Pulmonary artery endothelial cell (primary cell): Measurements from ENCODE around the gene NHSL2. TPM values are rescaled to one million over a fixed set of nuclear protein-coding genes. Genes with fewer than 3 reads are reported as not detected.

ENCODE experiments used
- DNase-seq: peaks from one replicate; pipeline ENCODE4 v3.0.0-alpha.2; 2011; ENCODE audit warnings: low read depth, low spot score
- total RNA-seq: library from RNA; depleted of rRNA; stranded (reverse); fragments of >200 nt; gene quantifications from 2 replicates; pipeline ENCODE4 v1.2.3, GENCODE V29; 2014

Gene NHSL2
- total RNA-seq, 1 donor from 2014 or later, result 21.2 TPM

DNA sequence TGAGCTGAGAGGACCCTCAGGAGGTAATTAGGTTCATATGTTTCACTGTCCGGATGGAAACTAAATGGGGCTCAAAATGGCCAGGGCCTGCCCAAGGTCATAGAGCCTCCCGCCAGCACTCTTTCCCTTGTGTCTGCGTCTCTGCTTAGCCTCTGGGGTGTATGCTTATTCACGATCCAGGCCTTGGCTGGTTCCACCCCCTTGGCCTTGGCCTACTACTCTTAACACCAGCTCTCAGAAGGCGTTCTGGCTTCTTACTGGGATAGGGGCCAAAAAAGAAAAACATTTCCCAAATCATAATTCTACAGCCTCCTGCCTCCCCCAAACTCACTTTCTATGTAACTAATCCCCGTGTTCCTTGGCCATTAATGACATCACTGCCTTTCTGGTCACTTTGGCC, 152.3 kb downstream of the NHSL2 start:
- no peak for DNase-seq

DNA sequence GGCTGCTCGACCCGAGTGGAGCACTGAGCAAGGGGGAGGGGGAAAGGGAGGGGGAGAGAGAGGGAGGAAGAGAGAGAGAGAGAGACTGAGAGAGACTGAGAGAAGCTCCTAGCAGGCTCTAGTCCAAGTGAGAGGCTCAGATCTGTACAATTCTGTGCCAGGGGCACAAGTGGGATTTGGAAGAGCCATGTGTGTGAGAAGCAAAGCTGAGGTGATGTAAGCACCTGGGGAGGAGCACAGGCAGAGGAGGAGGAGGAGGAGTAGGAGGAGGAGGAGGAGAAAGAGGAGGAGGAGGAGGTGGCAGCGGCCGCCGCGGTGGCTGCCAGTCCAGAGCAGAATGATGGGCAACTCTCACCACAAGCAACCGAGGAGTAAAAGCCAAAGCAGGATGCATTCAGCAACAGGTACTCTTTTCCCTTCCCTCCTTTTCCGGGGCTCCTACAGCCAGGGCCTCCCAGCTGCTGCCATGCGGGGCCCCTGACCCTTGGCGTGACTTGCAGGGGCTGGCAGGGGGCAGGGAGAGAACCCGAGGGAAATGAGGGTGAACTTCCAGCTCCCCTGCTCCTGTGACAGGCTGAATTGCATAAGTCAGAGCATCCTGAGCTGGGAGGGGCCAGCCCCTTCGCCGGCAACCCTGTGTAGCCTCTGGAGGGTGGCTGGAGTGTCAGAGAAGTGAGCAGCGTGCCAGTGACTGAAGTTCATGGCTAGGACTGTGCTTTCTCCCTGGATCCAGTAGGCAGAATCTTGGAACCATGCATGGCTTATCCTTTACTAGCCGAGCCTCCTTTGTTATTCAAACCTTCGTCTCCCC, 158.9 kb downstream of the NHSL2 start:
- DNase-seq, result no peak

DNA sequence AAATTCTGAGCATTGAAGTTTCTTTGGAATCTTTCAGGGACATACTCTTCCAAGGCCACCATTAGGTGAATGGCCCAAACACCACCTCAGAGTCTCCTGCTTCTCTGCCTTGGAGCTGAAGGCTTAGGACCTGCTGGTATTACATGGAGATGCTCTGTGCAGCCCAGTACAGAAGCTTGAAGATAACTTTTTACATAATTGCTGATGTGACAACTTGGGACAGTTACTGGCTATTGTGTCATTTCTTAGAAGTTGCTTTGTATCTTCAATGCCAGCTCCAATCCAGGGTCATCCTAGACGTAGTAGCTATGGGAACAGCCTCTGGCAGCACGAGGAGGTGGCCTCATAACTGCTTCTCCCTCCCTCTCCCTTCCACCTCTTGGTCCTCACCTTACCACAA, 160.6 kb downstream of the NHSL2 start:
- no peak for DNase-seq

GRCh38 chrX:72073633-72074032, 163.0 kb downstream of the NHSL2 start:
- no peak for DNase-seq

GRCh38 chrX:72078411-72078810, 167.8 kb downstream of the NHSL2 start:
- DNase-seq, result peak; percentile 52

DNA sequence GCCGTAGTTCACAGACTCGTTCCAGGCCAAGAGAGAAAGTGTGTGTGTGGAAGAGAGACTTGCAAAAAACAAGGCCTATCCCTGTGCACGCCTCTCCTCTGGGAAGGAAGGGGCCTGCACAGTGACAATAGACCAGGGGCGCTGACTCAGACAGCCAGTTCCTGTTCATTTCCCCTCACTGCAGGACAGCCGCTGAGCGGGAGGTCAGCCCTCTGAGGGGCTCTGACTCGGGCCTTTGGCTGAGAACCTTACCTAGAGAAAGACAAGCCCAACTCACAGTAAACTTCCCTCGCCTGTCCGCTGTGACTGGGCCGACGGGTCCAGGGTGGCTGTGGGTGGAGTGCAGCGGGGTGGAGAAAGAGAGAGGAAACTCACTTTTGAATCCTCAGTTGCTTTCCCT, 169.0 kb downstream of the NHSL2 start:
- peak; percentile 73 for DNase-seq

DNA sequence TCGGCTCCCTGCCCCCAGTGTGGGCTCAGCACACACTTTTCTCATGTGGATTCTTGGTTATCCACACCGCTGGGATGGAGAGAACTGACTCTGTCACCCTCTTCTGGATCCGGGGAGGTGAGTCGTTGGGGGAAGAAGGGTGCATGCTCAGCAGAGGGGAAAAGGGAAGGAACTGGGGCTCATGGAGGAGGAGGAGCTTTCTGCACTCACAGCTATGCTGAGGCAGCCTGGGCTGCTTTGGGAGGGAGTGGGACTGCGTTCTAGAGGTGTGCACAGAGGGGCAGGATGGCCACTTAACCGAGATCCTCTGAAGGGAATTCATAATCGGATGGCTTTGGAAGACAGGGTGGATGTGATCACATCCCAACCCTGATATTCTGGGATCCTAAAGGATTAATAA, 169.5 kb downstream of the NHSL2 start:
- DNase-seq, result no peak

DNA sequence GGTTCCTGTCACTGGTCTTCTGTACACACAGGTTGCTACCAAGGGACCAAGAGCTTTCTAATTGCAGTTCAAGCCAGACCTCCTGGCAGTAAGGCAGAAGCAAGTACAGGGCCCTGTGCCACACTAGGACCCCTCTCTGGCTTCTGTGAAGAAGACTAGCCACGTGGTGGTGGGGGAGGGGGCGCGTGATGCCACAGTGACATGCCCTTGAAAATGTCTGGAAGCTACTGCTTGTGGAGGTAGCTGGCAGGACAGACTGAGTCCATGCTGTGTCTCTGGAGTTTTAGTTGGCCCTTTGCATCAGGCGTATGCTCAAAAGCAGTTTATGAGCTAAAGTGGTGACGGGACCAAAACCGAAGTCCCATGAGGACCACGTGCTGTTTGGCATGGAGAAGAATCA, 170.2 kb downstream of the NHSL2 start:
- DNase-seq, result no peak

GRCh38 chrX:72081605-72082320, 171.1 kb downstream of the NHSL2 start:
- no peak for DNase-seq

- DNase-seq, result no peak
These were observed 172.6 kb downstream of the NHSL2 start for GRCh38 chrX:72083291-72083690.

DNA sequence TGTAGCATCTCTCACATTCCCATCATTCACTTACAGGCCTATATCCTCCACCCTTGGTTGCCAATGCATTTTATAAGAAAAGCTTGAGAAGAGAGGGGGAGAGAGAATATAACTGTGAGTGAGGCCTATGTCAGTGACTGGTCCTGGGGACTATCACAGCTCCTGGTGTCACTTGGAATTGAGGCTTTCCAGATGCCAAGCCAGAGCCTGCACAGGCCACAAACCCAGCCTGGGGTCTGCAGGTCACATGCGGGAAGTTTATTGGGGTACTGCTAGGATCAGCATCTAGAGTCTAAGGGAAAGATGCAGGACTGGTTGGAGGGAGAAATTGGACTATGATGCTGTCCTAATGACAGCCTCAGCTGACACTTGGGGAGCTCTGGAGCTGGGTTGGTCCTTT, 173.5 kb downstream of the NHSL2 start:
- DNase-seq, result no peak

DNA sequence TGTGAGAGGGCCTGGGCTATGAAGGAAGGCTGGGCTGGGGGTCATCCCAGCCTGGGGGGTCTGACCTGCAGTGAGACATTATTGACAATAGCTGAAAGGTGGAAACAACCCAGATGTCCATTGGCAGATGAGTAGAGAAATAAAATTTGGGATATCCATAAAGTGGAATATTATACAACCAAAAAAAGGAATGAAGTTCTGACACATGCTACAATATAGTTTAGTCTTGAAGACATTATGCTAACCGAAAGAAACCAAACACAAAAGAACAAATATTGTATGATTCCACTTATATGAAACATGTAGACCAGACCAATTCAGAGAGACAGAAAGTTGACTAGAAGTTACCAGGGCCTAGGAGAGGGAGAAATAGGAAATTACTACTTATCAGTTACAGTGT, 176.3 kb downstream of the NHSL2 start:
- no peak for DNase-seq

GRCh38 chrX:72088761-72089160, 178.1 kb downstream of the NHSL2 start:
- DNase-seq, result no peak

GRCh38 chrX:72089254-72089653, 178.6 kb downstream of the NHSL2 start:
- no peak for DNase-seq

GRCh38 chrX:72094894-72095293, 184.2 kb downstream of the NHSL2 start:
- peak; percentile 75 for DNase-seq

DNA sequence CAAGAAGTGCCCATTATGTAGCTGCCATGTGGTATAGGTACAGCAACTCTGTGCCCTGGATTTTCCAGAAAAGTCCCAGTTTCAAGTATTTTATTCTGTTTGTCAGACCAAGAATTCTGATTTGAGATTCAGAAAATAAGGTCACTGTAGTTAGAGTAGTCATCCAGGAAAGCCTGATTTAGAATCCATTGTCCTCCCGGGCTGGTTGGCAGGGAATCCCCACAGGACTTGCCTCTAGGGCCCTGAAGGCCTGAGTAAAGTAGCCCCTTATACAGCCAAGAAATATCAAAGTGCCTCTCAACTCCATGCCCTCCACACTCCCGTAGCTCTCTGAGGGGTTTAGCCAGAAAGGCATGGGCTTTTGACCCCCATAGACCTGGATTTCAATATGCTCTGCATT, 184.7 kb downstream of the NHSL2 start:
- no peak for DNase-seq

- no peak for DNase-seq
These were observed 186.5 kb downstream of the NHSL2 start for GRCh38 chrX:72097098-72097497.

GRCh38 chrX:72100051-72100755, 189.6 kb downstream of the NHSL2 start:
- no peak for DNase-seq

- DNase-seq, result no peak
These were observed 190.2 kb downstream of the NHSL2 start for GRCh38 chrX:72100824-72101351.

DNA sequence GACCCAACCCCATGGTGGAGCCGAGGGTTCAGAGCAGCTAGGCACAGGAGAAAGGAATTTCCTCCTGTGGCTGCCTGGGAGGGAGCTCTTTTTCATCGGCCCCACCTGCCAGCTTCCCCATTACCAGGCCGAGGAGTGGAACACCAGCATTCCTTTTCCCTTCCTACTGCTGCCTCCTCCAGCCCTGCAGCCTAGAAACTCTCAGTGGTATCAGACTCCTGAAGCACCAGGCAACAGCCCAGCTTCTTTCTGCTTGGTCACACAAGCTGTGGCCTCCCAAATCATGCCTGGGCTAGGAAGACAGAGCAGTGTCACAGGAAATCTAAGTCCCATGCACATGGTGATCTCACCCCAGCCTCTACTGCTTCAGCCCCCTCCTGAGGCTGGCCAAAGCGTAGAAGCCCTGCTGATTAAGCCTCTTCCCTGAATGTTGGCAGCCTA, 191.0 kb downstream of the NHSL2 start:
- DNase-seq, result no peak

GRCh38 chrX:72102126-72102525, 191.5 kb downstream of the NHSL2 start:
- DNase-seq, result no peak

DNA sequence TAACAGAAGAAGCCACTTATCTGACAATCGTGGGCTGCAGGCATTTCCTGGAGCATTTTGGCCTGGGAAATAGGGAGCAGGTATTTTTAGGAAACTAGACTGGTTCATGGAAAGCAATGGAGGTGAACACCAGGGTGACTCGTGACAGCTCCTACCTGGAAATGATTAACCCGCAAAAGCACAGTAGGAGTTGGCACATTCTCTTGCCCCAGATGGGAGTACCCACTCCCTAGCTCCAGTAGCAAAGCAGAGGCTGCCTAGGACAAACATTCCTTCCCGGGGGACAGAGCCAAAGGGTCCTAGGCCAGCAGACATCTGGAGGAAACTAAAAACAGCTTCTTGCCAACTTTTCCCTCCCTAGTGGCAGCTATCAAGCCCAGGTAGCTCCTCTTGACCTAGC, 192.1 kb downstream of the NHSL2 start:
- no peak for DNase-seq
